HFF-Myc (cell line): Measurements from ENCODE around the gene MRPS18A.

ENCODE experiments used
- DNase-seq: peaks from one replicate; pipeline ENCODE4 v3.0.0-alpha.2; 2011; ENCODE audit warnings: low read depth; ENCODE audit errors: extremely low read depth
- H3K4me3 ChIP-seq: replicated peaks from 2 replicates; pipeline ENCODE4 v1.5.1; 2011; ENCODE audit warnings: low read depth, mild to moderate bottlenecking, control low read depth, low read length
- CTCF ChIP-seq: IDR thresholded peaks from 2 replicates; pipeline ENCODE4 v1.5.1; 2012; ENCODE audit warnings: mild to moderate bottlenecking, low read depth, low read length, control low read depth; ENCODE audit errors: missing control alignments

The MRPS18A gene

GRCh38 chr6:43724354-43724753 is 36.8 kb upstream of the MRPS18A start:
- DNase-seq = no peak
- no peak for TF ChIP-seq CTCF
- H3K4me3 ChIP-seq = no peak overlapping the region

- peak; percentile 67 for TF ChIP-seq CTCF
- no peak overlapping the region for H3K4me3 ChIP-seq
- DNase-seq = peak; percentile 21
Measured at GRCh38 chr6:43723737-43724295, 36.2 kb upstream of the MRPS18A start.

DNA sequence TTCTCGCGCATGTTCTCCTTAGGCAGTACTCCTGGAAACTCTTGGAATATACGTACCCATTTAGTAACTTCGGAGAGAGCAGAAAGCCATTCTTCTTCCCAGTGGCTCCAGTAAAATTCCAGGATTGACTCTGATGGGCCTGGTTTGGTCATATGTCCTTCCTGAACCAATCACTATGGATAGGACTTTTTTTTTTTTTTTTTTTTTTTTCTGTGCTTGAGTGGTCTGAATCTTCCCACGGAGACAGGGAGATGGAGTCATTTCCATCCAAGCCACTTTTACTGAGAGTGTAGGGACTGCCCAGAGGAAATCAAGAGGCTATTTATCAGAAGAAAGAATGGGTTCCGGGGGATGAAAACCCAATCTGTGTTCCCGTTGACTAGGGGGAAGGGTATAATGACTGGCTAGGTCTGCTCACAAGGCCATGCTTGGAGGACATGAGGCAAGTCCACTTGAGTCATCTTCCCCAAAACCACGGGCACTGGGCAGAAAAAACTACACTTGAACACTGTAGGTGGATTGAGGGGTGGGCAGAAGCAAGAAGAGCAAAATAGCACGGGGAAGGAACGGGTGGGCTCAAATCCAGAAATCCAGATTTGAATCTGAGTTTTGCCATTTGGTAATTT is 35.4 kb upstream of the MRPS18A start:
- no peak overlapping the region for H3K4me3 ChIP-seq
- DNase-seq = no peak
- no peak for TF ChIP-seq CTCF

DNA sequence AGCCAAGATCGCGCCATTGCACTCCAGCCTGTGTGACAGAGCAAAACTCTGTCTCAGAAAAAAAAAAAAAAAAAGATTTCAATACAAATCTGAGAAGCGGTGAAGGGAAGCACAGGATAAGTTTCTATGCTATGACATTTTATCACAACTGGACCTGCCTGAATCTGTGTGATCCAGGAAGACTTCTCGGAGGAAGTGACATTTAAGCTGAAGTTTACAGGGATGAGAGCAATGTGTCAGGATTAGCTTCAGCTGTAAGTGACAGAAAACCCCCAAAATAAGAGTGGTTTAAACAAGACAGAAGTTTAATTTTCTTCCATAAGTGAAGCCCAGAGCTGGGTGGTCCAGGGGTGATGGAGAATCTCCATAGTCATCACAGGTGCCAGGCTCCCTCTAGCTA is 33.4 kb upstream of the MRPS18A start:
- no peak for TF ChIP-seq CTCF
- H3K4me3 ChIP-seq = no peak overlapping the region
- no peak for DNase-seq

GRCh38 chr6:43719511-43719910 is 31.9 kb upstream of the MRPS18A start:
- DNase-seq = no peak
- TF ChIP-seq CTCF = no peak
- no peak overlapping the region for H3K4me3 ChIP-seq

- TF ChIP-seq CTCF = no peak
- no peak overlapping the region for H3K4me3 ChIP-seq
- DNase-seq = no peak
Measured at GRCh38 chr6:43718387-43719105, 31.0 kb upstream of the MRPS18A start.

GRCh38 chr6:43717822-43718221 is 30.2 kb upstream of the MRPS18A start:
- no peak overlapping the region for H3K4me3 ChIP-seq
- DNase-seq = no peak
- TF ChIP-seq CTCF = no peak
